Ovary (tissue), 3 donors: ENCODE measurements around the gene L3HYPDH.

Source experiments
- CTCF ChIP-seq, 3 donors: fragments of 450-650 bp in 2 of 3; fragments of 200-600 bp in 1 of 3; IDR thresholded peaks; one replicate each; pipeline versions ENCODE4 v1.5.1 to v1.8.0; 2016 to 2022; ENCODE audit warnings: antibody characterized with exemption in 3 of 3, mild to moderate bottlenecking in 1 of 3
- EP300 ChIP-seq: sonication (generic); formaldehyde crosslinking; IDR thresholded peaks from one replicate; pipeline ENCODE4 v1.6.1; 2017; ENCODE audit warnings: antibody characterized with exemption
- POLR2A ChIP-seq: fragments of 450-650 bp; IDR thresholded peaks from one replicate; pipeline ENCODE4 v1.6.1; 2017; ENCODE audit warnings: antibody characterized with exemption, mild to moderate bottlenecking, moderate library complexity
- donor health status: DM: no; HTN: no; CAD: no.

- TF ChIP-seq CTCF (IDR thresholded peaks at IDR 0.05) (no peak), POLR2A (no peak), EP300 (no peak)
These were observed 23.8 kb downstream of the L3HYPDH start for GRCh38 chr14:59460378-59460777.
